GM19238 (cell line): ENCODE results near the gene OPCML.

Experiments
- DNase-seq: peaks from one replicate; pipeline ENCODE4 v3.0.0; 2011; ENCODE audit warnings: low spot score; ENCODE audit not compliant: insufficient read length

The OPCML gene

DNA sequence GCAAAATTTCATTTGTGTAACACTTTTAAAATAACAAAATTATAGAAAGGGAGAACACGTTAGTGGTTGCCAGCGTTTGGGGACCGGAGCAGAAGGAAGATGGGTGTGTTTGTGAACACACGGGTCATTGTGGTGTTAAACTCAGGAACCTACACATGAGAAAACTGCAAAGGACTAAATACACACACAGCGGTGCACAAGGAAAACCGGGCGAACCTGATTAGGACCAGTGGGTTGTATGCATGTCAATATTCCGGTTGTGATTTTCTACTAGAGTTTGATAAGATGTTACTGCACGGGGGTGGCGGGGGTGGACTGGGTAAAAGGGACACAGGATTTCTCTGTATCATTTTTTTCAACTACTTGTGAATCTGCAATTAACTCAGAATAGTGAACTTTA is 351.2 kb downstream of the OPCML start:
- no peak for DNase-seq

DNA sequence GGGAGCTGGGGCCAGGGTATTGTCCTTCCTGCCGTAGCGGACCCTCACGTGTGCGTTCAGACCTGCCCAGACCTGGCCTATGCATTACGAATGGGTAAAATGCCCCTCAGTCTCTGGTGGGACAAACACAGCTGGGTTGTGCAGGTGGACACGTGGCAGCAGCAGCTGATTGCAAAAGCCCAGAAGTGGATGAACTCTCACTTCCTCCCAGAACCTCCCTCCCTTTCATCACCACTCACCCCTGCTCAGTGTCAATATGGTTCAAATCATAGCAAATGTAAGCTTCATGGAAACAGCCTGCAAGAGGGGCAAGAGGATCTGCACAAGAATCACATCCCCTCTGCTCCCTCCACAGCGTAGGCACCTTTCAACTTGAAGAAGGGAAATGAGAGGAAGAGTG is 352.1 kb downstream of the OPCML start:
- DNase-seq: no peak

DNA sequence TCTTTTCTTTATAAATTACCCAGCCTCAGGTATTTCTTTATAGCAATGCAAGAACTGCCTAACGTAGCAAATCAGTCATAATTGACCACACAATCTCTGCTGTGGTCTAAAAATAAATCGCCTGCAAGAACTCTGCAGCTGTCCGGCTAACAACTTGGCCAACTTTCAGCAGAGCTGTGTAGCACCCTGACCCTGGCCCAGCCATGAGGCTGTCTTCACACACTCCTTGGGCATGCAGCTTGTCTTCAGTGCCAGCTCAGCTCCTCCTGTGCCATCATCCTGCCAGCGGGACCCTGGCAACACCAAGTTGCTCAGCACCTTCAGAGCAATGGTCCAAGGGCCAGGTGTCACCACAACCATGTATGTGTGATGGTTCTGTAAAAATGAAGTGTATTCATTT is 355.6 kb downstream of the OPCML start:
- DNase-seq: no peak

- DNase-seq: no peak
These were observed 357.2 kb downstream of the OPCML start for GRCh38 chr11:133175103-133175502.

- DNase-seq: no peak
These were observed 358.4 kb downstream of the OPCML start for GRCh38 chr11:133173810-133174412.

GRCh38 chr11:133172349-133172748 is 360.0 kb downstream of the OPCML start:
- no peak for DNase-seq

DNA sequence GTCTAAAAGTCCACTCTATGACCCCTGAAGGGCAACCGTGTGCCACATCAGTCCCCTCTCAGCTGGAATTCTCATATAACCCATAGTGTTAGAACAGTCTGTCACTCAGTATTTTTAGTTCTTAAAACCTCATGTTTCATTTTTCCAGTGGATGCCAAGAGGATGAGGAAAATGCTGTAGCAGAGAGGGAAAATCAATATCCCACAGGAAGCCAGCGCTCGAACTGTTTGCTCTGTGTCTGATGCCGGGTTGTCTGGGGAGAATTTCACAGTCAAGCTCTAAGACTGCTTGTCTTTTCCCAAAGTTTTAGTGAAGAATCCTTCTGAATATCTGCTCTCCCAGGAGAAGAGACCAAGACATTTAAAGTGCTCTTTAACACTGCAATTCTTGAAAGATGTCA is 360.9 kb downstream of the OPCML start:
- DNase-seq: no peak

- DNase-seq: no peak
These were observed 364.3 kb downstream of the OPCML start for GRCh38 chr11:133168016-133168415.

- DNase-seq: no peak
These were observed 365.6 kb downstream of the OPCML start for GRCh38 chr11:133166662-133167061.

DNA sequence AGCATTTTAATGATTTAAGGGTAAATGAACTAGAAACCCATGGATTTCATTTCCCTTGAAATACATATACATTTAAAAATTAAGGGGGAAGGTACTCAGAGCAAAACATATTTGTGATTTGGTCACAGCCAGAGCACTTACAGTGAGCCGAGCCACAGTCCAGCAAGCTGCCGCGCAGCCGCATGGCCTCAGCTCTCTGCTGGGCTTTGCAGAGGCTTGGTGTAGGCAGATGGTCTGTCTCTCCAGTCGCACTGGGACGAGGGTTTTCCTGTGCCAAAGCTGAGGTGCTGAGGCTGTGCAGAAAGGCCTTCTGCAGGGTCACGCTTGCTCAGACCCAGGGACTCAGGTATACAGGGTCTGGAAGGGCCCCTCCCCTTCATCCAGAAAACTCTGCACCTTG is 367.3 kb downstream of the OPCML start:
- no peak for DNase-seq

DNA sequence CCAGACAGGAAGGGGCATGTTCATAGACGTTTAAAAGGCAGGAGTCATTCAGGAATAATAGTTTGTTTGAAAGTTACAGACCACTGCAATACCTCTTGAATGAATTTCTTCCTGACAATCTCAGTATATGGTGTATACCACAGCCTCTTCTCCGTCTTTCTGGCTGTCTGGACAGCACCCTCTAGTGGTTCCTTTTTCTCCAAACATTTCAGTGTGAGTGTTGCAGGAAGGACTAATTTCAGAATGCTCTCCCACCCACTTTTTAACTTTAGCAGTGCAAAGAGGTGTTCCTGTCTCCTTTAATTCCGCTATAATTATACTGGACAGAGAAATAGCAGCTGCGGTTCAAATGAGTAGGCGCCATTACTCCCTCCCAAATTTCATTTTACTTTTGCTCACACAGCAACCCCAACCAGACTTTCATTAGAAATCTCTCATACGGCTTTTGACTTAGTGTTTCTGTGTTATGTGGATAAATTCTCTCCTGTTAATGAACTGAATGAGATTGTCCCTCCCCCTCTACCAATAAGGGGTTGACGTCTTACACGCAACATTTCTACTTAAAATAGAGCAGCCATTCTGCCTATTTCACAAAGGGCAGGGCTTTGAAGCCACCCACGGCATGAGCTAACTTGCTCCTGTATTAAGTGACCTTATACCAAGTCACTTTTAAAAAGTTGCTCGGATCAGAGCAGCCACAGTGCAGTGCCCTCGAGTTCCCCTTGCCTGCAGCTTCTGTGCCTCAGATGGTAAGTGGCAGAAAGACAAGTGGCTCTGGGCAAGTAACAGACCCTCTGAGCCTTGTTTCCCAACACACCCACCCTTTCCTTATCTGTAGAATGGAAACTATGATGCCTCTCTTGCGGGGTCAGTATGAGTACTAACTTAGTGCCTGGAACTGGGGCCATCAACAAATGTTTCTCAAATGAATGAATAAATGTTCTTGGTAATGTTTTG is 368.6 kb downstream of the OPCML start:
- DNase-seq: no peak

DNA sequence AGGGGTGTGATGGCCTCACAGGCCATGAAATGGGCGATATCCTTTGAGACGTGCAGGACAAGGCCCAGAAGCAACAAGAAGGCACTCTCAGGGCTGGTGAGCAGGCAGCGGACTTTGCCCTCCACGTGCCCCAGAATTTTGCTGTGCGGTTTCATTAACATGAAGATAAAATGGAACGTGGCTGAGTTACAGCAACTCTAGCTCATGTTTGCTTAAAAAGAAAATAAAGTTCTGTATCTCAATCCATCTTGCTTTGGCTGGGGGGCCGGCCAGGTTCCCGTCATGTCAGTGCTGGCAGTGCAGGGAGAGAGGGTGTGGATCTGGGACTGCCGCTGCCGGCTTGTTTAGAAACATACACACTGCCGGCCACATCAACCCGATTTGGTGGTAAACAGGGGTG is 370.1 kb downstream of the OPCML start:
- no peak for DNase-seq

DNA sequence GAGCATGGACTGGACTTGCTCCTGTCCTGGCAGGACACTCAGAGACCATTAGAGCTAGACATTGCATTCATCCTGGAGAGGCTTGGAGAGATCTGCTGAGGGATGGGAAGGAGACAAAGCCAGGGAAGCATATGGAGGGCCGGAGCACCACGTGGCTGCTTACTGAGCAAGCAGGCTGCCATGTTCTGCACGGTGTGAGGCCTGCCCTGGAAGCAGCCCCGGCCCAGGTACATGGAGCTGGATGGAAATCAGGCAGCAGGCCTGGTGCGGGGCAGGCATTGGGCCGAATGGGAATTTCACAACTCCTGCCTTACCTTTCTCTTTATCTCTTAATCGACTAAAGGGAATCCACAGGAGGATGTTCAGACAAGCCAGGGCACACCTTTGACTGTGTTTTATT is 371.5 kb downstream of the OPCML start:
- DNase-seq: no peak

DNA sequence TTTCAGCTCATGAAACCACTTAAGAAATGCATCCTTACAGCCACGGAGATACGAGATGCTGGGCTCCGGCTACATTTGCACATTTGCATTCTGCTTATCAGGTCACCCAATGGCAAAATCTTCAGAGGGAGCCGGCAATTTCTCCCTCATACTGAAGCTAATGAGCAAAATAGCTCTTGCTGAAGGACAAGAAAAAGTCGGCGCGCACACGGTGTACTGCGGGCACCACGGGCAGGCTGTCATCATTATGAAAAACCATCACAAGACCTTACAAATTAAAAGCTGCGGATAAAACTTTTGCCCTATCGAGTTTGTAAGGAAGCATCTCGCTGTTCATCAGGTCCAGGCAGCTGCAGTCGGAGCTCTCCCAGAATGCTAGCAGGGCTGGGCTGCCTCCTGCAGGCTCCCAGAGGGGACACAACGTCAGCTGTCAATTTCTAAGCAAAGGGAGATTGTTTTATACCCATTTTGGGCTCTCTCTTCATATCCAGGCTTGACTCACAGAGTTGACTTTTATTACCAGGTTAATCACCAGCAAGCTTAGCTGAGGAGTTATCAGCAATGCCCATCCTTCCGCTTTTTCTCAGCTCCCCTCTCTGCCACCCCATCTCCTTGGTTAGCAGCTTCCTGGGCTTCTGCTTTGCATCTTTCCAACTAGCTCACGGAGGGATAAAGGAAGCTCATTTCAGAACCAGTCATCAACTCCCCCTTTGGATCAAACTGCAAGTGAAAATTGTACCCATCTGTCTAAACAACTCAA is 375.1 kb downstream of the OPCML start:
- no peak for DNase-seq

- DNase-seq: no peak
These were observed 377.5 kb downstream of the OPCML start for GRCh38 chr11:133154781-133155180.

DNA sequence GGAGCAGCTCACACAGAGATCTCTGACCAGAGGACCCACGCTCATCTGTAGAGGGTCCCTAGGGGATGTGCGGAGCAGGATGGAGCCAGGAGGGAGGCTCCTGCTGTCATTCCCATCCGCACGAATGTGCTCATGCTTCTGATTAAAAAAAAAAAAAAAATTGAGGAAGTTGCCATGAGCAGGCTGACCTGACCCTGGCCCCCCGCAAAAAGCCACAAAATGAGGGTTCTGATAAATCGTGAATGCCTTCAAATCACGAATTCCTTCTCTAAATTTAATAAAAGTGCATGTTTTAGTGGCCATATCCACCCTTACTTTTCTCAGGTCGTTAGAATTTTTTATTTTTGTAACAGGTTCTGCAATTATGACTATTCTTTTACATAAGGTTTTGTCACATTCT is 378.2 kb downstream of the OPCML start:
- no peak for DNase-seq

- DNase-seq: no peak
These were observed 379.3 kb downstream of the OPCML start for GRCh38 chr11:133153031-133153430.

GRCh38 chr11:133149698-133150097 is 382.6 kb downstream of the OPCML start:
- no peak for DNase-seq

DNA sequence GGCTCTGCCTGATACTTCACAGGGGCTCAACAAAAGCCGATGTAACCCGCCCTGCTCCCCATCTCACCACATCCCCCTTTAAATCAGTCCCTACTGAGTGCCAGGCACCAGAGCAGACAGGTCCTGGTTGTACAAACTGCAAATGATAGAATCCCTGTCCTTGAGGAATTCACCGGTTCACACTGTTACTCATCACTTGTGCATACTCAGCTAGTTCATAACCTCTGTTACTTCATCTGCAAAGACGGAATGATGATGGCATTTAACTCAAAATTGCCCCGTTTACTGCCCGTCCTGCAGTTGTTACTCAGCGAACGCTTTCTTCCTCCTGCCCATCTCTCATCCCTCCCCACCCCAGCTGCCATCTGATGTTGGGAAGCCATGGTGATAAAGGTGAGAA is 384.7 kb downstream of the OPCML start:
- no peak for DNase-seq

- no peak for DNase-seq
These were observed 385.5 kb downstream of the OPCML start for GRCh38 chr11:133146697-133147306.

- DNase-seq: no peak
These were observed 394.4 kb downstream of the OPCML start for GRCh38 chr11:133137939-133138338.

GRCh38 chr11:133137270-133137669 is 395.0 kb downstream of the OPCML start:
- DNase-seq: no peak
